Measurements from ENCODE around the gene SRBD1. TPM values are rescaled to one million over a fixed set of nuclear protein-coding genes. Genes with fewer than 3 reads are reported as not detected.

The SRBD1 gene, protein sequence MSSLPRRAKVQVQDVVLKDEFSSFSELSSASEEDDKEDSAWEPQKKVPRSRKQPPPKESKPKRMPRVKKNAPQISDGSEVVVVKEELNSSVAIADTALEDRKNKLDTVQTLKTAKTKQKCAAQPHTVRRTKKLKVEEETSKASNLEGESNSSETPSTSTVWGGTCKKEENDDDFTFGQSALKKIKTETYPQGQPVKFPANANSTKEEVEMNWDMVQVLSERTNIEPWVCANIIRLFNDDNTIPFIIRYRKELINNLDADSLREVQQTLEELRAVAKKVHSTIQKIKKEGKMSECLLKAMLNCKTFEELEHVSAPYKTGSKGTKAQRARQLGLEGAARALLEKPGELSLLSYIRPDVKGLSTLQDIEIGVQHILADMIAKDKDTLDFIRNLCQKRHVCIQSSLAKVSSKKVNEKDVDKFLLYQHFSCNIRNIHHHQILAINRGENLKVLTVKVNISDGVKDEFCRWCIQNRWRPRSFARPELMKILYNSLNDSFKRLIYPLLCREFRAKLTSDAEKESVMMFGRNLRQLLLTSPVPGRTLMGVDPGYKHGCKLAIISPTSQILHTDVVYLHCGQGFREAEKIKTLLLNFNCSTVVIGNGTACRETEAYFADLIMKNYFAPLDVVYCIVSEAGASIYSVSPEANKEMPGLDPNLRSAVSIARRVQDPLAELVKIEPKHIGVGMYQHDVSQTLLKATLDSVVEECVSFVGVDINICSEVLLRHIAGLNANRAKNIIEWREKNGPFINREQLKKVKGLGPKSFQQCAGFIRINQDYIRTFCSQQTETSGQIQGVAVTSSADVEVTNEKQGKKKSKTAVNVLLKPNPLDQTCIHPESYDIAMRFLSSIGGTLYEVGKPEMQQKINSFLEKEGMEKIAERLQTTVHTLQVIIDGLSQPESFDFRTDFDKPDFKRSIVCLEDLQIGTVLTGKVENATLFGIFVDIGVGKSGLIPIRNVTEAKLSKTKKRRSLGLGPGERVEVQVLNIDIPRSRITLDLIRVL
- total RNA-seq: 10 to 100 TPM; 15.1 to 19.3 TPM

DNA sequence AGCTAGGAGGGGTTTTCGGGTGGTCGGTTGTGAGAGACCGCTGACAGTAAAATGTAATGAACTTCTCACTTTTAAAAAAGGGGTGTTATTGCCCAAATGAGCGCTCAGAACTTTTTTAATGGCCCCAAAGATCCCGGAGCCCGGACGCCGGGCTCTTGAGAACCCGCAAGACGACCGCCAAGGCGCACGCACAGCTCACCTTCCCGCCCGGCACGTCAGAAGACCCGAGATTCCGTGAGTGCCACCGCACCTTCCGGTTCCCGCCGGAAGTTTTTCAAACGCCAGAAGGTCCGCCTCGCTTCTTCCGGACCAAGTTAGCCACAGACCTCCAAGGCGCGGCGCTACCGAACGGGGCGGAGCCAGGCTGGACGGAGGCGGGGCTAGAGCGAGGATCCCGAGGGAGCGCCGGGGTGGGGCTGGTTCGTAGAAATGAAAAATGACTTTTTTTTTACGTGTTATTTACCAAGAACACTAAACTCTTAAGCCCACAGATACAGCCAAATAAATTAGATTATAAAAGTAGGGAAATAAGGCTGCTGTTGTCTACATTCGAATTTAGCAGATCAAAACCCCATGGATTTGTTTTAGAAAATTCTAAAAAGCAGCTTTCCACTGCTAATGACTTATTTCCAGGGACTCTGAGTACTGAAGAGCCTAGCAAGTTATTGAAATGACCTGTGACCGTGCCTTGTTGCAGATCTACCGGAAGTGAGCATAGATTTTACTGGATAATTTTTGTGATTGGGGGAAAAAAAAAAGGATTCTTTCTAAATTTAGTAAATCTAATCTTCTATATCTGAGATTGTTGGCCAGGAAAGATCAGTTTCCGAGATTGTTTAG, at the start of gene SRBD1:
Gene SRBD1 (minus strand): TSS at position 248 of the 840 bp plus-strand sequence. CDS start 5,826 bp downstream, outside the sequence.

DNA sequence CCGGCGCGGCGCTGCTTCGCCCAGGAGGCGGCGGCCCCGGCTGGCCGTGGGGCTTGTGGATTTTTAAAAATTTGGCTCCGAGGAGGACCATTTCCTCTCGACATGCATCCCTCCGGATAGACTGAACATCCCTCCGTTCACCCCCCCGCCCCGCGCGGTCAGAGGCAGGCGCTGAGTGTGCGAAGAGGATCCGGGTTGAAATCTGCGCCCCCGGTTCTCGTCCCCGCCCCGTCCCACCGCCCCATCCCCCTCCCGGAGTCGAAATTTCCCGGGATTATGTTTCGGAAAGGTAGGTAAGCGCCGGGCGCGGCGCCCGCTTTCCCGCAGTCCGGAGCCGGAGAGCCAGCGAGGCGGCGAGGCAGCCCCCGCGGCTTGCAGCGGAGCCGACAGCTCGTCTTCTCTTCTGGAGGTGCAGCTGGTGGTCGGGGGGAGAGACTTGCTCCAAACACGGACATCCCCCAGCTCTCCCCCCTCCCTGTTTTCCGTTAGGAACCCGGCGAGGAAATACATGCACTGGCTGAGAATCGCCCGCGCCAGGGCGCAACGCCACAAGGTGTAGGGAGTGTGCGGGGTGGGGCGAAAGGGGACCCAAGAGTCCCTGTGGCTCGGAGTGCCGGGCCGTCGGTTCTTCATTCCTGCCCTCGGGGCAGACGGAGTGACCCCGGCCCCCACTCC, 40.5 kb upstream of the SRBD1 start, which contains the start of gene PRKCE:
Gene PRKCE (plus strand): TSS at position 261 of the 675 bp plus-strand sequence.

Small RNAs within 50 kb of the gene (small RNA-seq; reads per million reads assigned to genes)
- 0 reads per million in 2 donors for gene RN7SL414P

Other genes starting within 250 kb of the SRBD1 start
- gene PRKCE, start 40.4 kb upstream of the SRBD1 start, total RNA-seq: 10 to 100 TPM; 22.7 to 31.6 TPM

All from melanocyte of skin (primary cell).